Mononuclear cell (primary cell): ENCODE measurements around the gene MAPK4. TPM values are rescaled to one million over a fixed set of nuclear protein-coding genes. Genes with fewer than 3 reads are reported as not detected.
"Not testable (repeated sequence)": the region's sequence is repeated elsewhere in the genome, so short reads cannot be mapped to it uniquely, and the experiment has no call there.

Experiments
- H3K27me3 ChIP-seq: 2 replicates; pipeline ENCODE4 v1.6.0; 2011; ENCODE audit warnings: low read length, control low read depth; ENCODE audit not compliant: insufficient read depth
- H3K4me1 ChIP-seq: 2 replicates; pipeline ENCODE4 v1.5.1; 2011; ENCODE audit warnings: mild to moderate bottlenecking, low read length, control low read depth; ENCODE audit not compliant: insufficient read depth
- H3K4me3 ChIP-seq: 2 replicates; pipeline ENCODE4 v1.5.1; 2011; ENCODE audit warnings: mild to moderate bottlenecking, low read length, moderate library complexity
- H3K9me3 ChIP-seq: 2 replicates; pipeline ENCODE4 v1.5.1; 2011; ENCODE audit warnings: low read depth, mild to moderate bottlenecking, control low read depth, low read length
- total RNA-seq: library from RNA; depleted of rRNA; stranded (reverse); fragments of >200 nt; gene quantifications from one replicate; pipeline ENCODE4 v1.2.3, GENCODE V29; 2012

Gene MAPK4
- total RNA-seq, 1 donor: not detected

DNA sequence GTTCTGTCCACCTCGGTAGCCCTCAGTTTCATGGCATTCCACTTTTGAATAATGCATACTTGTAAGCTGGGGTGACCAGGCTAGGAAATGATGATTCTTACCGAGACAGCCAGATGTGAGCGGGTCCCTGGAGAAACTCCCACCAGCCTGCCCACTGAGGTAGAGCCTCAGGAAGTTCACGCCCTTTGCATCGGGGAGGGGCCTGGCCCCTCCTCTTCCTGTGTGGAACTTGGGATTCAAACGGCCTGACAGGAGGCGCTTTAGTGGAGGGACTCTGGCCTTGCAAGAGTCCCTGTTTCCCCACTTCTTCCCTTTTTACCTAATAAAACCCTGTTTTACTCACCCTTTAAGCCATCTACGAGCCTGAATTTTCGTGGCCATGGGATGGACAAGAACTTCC, 215.3 kb downstream of the MAPK4 start:
- H3K27me3 ChIP-seq: peaks cover 5% of the 10 kb centered on the region
- H3K4me3 ChIP-seq: no peak overlapping the region
- H3K4me1 ChIP-seq: no peaks in the 10 kb centered on the region
- H3K9me3 ChIP-seq: no peaks in the 10 kb centered on the region

DNA sequence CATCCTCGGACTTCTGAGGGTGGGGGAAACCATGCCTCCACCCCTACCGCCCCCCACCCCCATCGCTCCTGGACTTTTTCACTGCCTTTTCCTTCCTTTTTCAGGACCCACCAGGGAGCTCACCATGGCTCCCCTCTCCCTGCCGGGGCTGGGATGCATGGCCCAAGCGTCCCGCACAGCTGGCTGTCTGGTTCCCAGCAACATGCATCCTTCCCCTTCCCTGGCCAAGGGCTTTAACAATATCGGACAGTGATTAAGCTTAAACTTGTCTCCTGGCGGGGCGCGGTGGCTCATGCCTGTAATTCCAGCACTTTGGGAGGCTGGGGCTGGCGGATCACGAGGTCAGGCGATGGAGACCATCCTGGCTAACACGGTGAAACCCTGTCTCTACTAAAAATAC, 215.8 kb downstream of the MAPK4 start:
- no peaks in the 10 kb centered on the region for H3K9me3 ChIP-seq
- H3K4me1 ChIP-seq: no peaks in the 10 kb centered on the region
- peaks cover 7% of the 10 kb centered on the region for H3K27me3 ChIP-seq
- H3K4me3 ChIP-seq: no peak overlapping the region

DNA sequence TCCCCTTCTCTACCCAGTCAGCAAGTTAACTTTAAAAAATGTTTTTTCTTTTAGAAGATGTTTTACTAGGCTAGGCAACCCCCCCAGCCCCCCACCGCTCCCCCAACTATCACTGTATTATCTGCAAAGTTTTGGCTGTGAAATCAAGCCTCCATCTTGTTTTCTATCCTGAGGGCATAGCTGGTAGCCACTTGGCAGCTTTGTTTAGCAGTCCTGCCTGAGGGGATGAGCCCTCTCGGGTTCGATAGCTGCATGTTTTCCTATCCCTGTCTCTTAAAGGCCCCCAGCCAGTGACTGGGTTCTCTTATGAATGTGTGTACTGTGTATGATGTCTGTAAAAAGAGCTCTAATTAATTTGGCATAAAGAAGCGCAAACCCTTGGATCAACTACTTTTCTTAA, 216.5 kb downstream of the MAPK4 start:
- H3K4me3 ChIP-seq: no peak overlapping the region
- no peaks in the 10 kb centered on the region for H3K4me1 ChIP-seq

DNA sequence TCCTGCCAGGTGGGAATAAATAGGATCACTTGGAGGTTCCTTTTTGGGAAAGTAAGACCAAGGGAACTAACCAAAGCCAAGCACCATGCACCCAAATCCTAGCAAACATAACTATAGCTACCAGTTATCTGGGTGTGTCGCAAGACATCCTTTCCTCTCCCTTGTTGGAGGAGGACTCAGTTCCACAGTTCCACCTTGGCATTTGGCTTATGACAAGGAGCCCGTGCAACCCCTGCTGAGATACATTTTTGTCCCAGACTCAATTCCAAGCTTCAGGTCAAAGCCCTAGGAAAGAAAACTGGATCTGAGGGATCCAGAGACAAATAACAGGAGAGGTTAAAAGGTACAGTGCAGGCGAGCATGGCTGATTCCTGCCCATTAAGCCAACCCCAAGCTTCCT, 219.1 kb downstream of the MAPK4 start:
- H3K4me1 ChIP-seq: not testable (repeated sequence)

More for the DNA sequence above, 216.5 kb downstream of the MAPK4 start:
- H3K27me3 ChIP-seq: peaks cover 7% of the 10 kb centered on the region
- H3K9me3 ChIP-seq: no peaks in the 10 kb centered on the region

More for the DNA sequence above, 219.1 kb downstream of the MAPK4 start:
- H3K4me3 ChIP-seq, H3K27me3 ChIP-seq, H3K9me3 ChIP-seq: not testable (repeated sequence)

Other genes starting within 250 kb of the MAPK4 start
- gene SKA1, start 185.0 kb upstream of the MAPK4 start, total RNA-seq: 0.73 TPM